IMR-90 (cell line): ENCODE measurements around the gene SLC4A5. TPM values are rescaled to one million over a fixed set of nuclear protein-coding genes. Genes with fewer than 3 reads are reported as not detected.
A peak's percentile ranks its signal among the peaks of the same experiment; 100 is the strongest.

Source experiments
- ATAC-seq: fragments of 200-7000 bp; cut with Tn5 transposase; 2 replicates; pipeline ENCODE4 v1.9.1; 2020; ENCODE audit warnings: low read depth, mild to moderate bottlenecking, moderate library complexity
- BruUV-seq: library from RNA; stranded (reverse); fragments of 400-500 nt; replicated peaks from 2 replicates; lab custom pipeline; 2021; lab: Mats Ljungman, UMichigan
- CTCF ChIA-PET: fragments of 300-600 bp; formaldehyde crosslinking; extraction: SDS; loops from one replicate; lab custom pipeline; 2021; ENCODE audit warnings: antibody characterized with exemption; lab: Yijun Ruan, JAX
- POLR2A ChIA-PET: fragments of 300-600 bp; sonication (Branson Sonifier 250); formaldehyde crosslinking; loops from one replicate; lab custom pipeline; 2022; ENCODE audit warnings: antibody characterized with exemption; ENCODE audit not compliant: unreplicated experiment; lab: Charles Lee
- DNase-seq: peaks from one replicate; pipeline ENCODE4 v3.0.0; 2013
- H2AFZ ChIP-seq: replicated peaks from 2 replicates; pipeline ENCODE3; 2013; ENCODE audit warnings: low read length, mild to moderate bottlenecking; ENCODE audit not compliant: poor library complexity
- H2AK5ac ChIP-seq: 2 replicates; pipeline ENCODE4 v1.6.1; 2013; ENCODE audit warnings: low read depth, low read length, inconsistent platforms
- H2AK9ac ChIP-seq: replicated peaks from 2 replicates; pipeline ENCODE3; 2013; ENCODE audit warnings: mild to moderate bottlenecking, low read depth, low read length, moderate library complexity; ENCODE audit not compliant: poor library complexity
- H2BK120ac ChIP-seq: 2 replicates; pipeline ENCODE4 v1.6.1; 2013; ENCODE audit warnings: low read depth, low read length, inconsistent platforms
- H2BK15ac ChIP-seq: 3 replicates; pipeline ENCODE4 v1.6.1; 2013; ENCODE audit warnings: low read depth, low read length, inconsistent platforms
- H2BK20ac ChIP-seq: 2 replicates; pipeline ENCODE4 v1.6.1; 2013; ENCODE audit warnings: low read depth, mild to moderate bottlenecking, inconsistent platforms, low read length, moderate library complexity
- H2BK5ac ChIP-seq: 2 replicates; pipeline ENCODE4 v1.6.1; 2013; ENCODE audit warnings: mild to moderate bottlenecking, low read depth, low read length, inconsistent platforms; ENCODE audit not compliant: poor library complexity, severe bottlenecking
- H3K14ac ChIP-seq: replicated peaks from 2 replicates; pipeline ENCODE4 v1.6.1; 2013; ENCODE audit warnings: low read depth, low read length, inconsistent platforms
- H3K18ac ChIP-seq: 2 replicates; pipeline ENCODE4 v1.6.1; 2013; ENCODE audit warnings: low read depth, low read length, control low read depth
- H3K23ac ChIP-seq: 2 replicates; pipeline ENCODE4 v1.6.1; 2013; ENCODE audit warnings: low read depth, low read length, inconsistent platforms
- H3K27ac ChIP-seq: 2 replicates; pipeline ENCODE4 v1.5.1; 2013; ENCODE audit warnings: mild to moderate bottlenecking, control low read depth, low read length; ENCODE audit not compliant: insufficient read depth
- H3K27me3 ChIP-seq: 2 replicates; pipeline ENCODE4 v1.6.1; 2013; ENCODE audit warnings: low read length; ENCODE audit not compliant: control insufficient read depth, insufficient read depth
- H3K36me3 ChIP-seq: 2 replicates; pipeline ENCODE4 v1.6.1; 2013; ENCODE audit warnings: low read length, mixed read lengths; ENCODE audit not compliant: control insufficient read depth, insufficient read depth
- H3K4ac ChIP-seq: 2 replicates; pipeline ENCODE4 v1.6.1; 2013; ENCODE audit warnings: low read depth, low read length, inconsistent platforms
- H3K4me1 ChIP-seq: 2 replicates; pipeline ENCODE4 v1.6.1; 2013; ENCODE audit warnings: low read length, mixed read lengths; ENCODE audit not compliant: control insufficient read depth, insufficient read depth
- H3K4me2 ChIP-seq: 2 replicates; pipeline ENCODE4 v1.6.1; 2013; ENCODE audit warnings: low read depth, mild to moderate bottlenecking, control low read depth, low read length, moderate library complexity
- H3K4me3 ChIP-seq: 2 replicates; pipeline ENCODE4 v1.5.1; 2013; ENCODE audit warnings: low read depth, mild to moderate bottlenecking, control low read depth, low read length, moderate library complexity; ENCODE audit not compliant: insufficient read depth
- H3K56ac ChIP-seq: 2 replicates; pipeline ENCODE4 v1.6.1; 2013; ENCODE audit warnings: low read length, inconsistent platforms; ENCODE audit not compliant: insufficient read depth; ENCODE audit errors: extremely low read depth
- H3K79me1 ChIP-seq, 2 experiments: 2 replicates each; pipeline ENCODE4 v1.6.1; 2013; ENCODE audit warnings: low read length in 2 of 2, inconsistent platforms in 1 of 2, low read depth in 1 of 2
- H3K9ac ChIP-seq: 2 replicates; pipeline ENCODE4 v1.6.1; 2013; ENCODE audit warnings: low read depth, low read length, control low read depth
- H3K9me1 ChIP-seq: 2 replicates; pipeline ENCODE4 v1.6.1; 2013; ENCODE audit warnings: low read length, inconsistent platforms; ENCODE audit not compliant: insufficient read depth
- H3K9me3 ChIP-seq: 2 replicates; pipeline ENCODE4 v1.6.1; 2013; ENCODE audit warnings: low read length; ENCODE audit not compliant: control insufficient read depth, insufficient read depth
- H4K20me1 ChIP-seq: 2 replicates; pipeline ENCODE4 v1.6.1; 2013; ENCODE audit warnings: low read length, inconsistent platforms; ENCODE audit not compliant: insufficient read depth
- H4K5ac ChIP-seq: 2 replicates; pipeline ENCODE4 v1.6.1; 2013; ENCODE audit warnings: mild to moderate bottlenecking, low read depth, low read length, control low read depth
- H4K8ac ChIP-seq, 2 experiments: 2 replicates each; pipeline ENCODE4 v1.6.1; 2013; ENCODE audit warnings: low read depth in 2 of 2, low read length in 2 of 2, control low read depth in 1 of 2, inconsistent platforms in 1 of 2
- H4K91ac ChIP-seq: 2 replicates; pipeline ENCODE4 v1.6.1; 2013; ENCODE audit warnings: low read depth, low read length, inconsistent platforms; ENCODE audit not compliant: insufficient read depth
- BHLHE40 ChIP-seq: fragments of 150-350 bp; IDR thresholded peaks from 2 replicates; pipeline ENCODE4 v1.6.1; 2016; ENCODE audit warnings: mild to moderate bottlenecking, low read depth, low read length
- CEBPB ChIP-seq: IDR thresholded peaks from 2 replicates; pipeline ENCODE4 v1.6.1; 2012; ENCODE audit warnings: low read depth, low read length, improper control_type of control experiment
- MAZ ChIP-seq: IDR thresholded peaks from 2 replicates; pipeline ENCODE4 v1.6.1; 2012; ENCODE audit warnings: low read depth, mild to moderate bottlenecking, low read length, improper control_type of control experiment, moderate library complexity, borderline replicate concordance
- MXI1 ChIP-seq: IDR thresholded peaks from 2 replicates; pipeline ENCODE4 v1.6.1; 2012; ENCODE audit warnings: low read depth, mild to moderate bottlenecking, low read length, moderate library complexity, borderline replicate concordance
- NFE2L2 ChIP-seq: fragments of 150-350 bp; IDR thresholded peaks from 2 replicates; pipeline ENCODE4 v1.6.1; 2016; ENCODE audit warnings: low read depth, mild to moderate bottlenecking, low read length
- POLR2A ChIP-seq: IDR thresholded peaks from 2 replicates; pipeline ENCODE4 v1.6.1; 2012; ENCODE audit warnings: mild to moderate bottlenecking, low read depth, low read length
- RAD21 ChIP-seq: IDR thresholded peaks from 2 replicates; pipeline ENCODE4 v1.6.1; 2012; ENCODE audit warnings: low read length, improper control_type of control experiment
- RCOR1 ChIP-seq: IDR thresholded peaks from 2 replicates; pipeline ENCODE4 v1.6.1; 2012; ENCODE audit warnings: mild to moderate bottlenecking, low read length, improper control_type of control experiment; ENCODE audit not compliant: insufficient replicate concordance
- RFX5 ChIP-seq: IDR thresholded peaks from 2 replicates; pipeline ENCODE4 v1.8.0; 2012; ENCODE audit warnings: low read depth, mild to moderate bottlenecking, low read length, moderate library complexity
- SMC3 ChIP-seq: fragments of 150-350 bp; IDR thresholded peaks from 2 replicates; pipeline ENCODE4 v1.6.1; 2016; ENCODE audit warnings: low read depth, mild to moderate bottlenecking, antibody characterized with exemption, low read length, moderate library complexity
- WGBS, 2 experiments: methylation state at CpG; one replicate each; pipeline versions ENCODE4 v1.1.5 to v1.1.7; 2013; ENCODE audit warnings: missing lambda C conversion rate in 2 of 2; ENCODE audit not compliant: insufficient read length in 1 of 2; ENCODE audit errors: extremely low coverage in 2 of 2; 5-methylcytosine and 5-hydroxymethylcytosine counted together
- dilution Hi-C: fragments of 300-500 bp; cut with HindIII; formaldehyde crosslinking; loops from one replicate; pipeline ENCODE4 v1.14.3; 2018; ENCODE audit warnings: low sequenced_read_pairs; ENCODE audit not compliant: unreplicated experiment
- in situ Hi-C: fragments of 300-500 bp; cut with MboI; formaldehyde crosslinking; loops from 3 replicates; pipeline ENCODE4 v1.14.3; 2019; ENCODE audit warnings: low sequenced_read_pairs, inconsistent platforms, mixed read lengths
- intact Hi-C: fragments of 100-400 bp; cut with micrococcal nuclease; formaldehyde crosslinking; loops from 2 replicates; pipeline ENCODE4 v1.10.0; 2022
- polyA plus RNA-seq, 3 experiments: library from polyadenylated mRNA; depleted of rRNA; stranded (reverse); fragments of >200 nt; gene quantifications; 2 replicates each; pipeline ENCODE4 v1.2.3, GENCODE V29; 2012; ENCODE audit warnings: low replicate concordance in 1 of 3
- total RNA-seq: library from RNA; depleted of rRNA; stranded (reverse); fragments of >200 nt; gene quantifications from 2 replicates; pipeline ENCODE4 v1.2.3, GENCODE V29; 2012
- TF ChIP-seq, protein P1 (sequence below): fragments of 150-350 bp; IDR thresholded peaks from 2 replicates; pipeline ENCODE4 v1.6.1; 2017; ENCODE audit warnings: mild to moderate bottlenecking, antibody characterized with exemption, low read length, low read depth

Gene SLC4A5
- total and polyA plus RNA-seq, 2 of the 4 experiments (the other 2 are of a cell fraction): 0.18 to 0.22 TPM

DNA sequence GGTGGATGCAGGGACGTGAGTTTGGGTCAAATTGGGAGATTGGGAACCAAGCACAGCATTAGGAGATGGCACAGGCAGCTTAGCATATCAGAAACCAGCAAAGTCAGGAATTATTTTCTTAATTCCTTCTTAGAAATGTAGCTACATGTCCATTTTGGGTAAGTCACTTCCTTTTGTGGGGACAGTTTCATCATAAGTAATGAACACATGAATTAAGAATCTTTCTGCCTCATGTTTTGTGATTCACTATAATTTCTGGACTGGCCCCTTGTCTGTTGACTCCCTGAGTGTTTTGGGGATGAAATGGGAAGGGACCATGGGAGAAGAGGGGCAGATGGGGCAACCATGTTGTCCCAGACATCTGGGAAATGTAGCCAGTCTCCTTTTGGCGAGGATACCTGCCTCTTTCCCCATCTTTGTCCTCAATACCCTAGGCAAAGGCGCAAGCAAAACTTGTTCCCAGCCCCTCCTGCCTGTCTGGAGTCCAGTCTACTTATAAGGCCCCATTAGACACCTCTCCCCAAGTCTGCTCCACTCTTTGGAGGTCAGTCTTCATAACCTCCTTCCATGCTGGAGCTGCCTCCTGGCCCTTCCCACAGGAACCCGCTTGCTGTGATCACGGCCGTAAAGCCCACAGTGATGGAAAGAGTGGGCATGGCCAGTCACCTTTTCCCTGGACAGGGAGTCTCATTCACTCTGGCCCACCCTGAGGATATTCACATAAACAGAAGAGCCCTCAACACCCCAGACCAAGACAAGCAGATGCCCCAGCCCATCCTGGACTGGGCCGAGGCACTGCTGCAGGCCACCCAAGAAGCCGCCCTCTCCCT is 119.1 kb downstream of the SLC4A5 start:
- Histone ChIP-seq H2AK5ac (no peak overlapping the region), H2AFZ (no peak overlapping the region), H3K36me3 (peaks cover 1% of the 10 kb centered on the region; the same call in 1 of the 2 replicates), H3K4me3 (no peak overlapping the region), H3K14ac (no peak overlapping the region), H3K56ac (no peak overlapping the region), H3K79me1 (peaks cover 0 to 2% of the 10 kb centered on the region in 2 experiments; a peak in 1 of 4 replicates), H3K9ac (no peak overlapping the region), H2BK20ac (no peak overlapping the region), H3K9me1 (peaks cover 7% of the 10 kb centered on the region; the same call in 1 of the 2 replicates), H3K4ac (no peak overlapping the region), H2BK5ac (no peak overlapping the region), H3K4me1 (peaks cover 2% of the 10 kb centered on the region; the same call in 1 of the 2 replicates), H4K91ac (no peak overlapping the region), H2BK120ac (no peak overlapping the region), H3K18ac (no peak overlapping the region; the same call in 1 of the 2 replicates), H4K8ac (no peak overlapping the region), H3K27me3 (no peaks in the 10 kb centered on the region), H3K9me3 (no peaks in the 10 kb centered on the region), H3K23ac (no peak overlapping the region), H2AK9ac (no peak overlapping the region), H4K20me1 (peaks cover 9% of the 10 kb centered on the region; the same call in 1 of the 2 replicates), H3K4me2 (no peak overlapping the region), H4K5ac (no peak overlapping the region), H2BK15ac (no peak overlapping the region), H3K27ac (no peak overlapping the region)
- peak; percentile 21 for DNase-seq
- TF ChIP-seq NFE2L2: no peak
- no peak for TF ChIP-seq SMC3
- TF ChIP-seq RFX5: no peak
- TF ChIP-seq RCOR1: no peak
- no peak for TF ChIP-seq RAD21
- TF ChIP-seq, protein P1, sequence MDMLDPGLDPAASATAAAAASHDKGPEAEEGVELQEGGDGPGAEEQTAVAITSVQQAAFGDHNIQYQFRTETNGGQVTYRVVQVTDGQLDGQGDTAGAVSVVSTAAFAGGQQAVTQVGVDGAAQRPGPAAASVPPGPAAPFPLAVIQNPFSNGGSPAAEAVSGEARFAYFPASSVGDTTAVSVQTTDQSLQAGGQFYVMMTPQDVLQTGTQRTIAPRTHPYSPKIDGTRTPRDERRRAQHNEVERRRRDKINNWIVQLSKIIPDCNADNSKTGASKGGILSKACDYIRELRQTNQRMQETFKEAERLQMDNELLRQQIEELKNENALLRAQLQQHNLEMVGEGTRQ: no peak
- TF ChIP-seq POLR2A: no peak
- no peak; the same call in 1 of the 2 replicates for TF ChIP-seq CEBPB
- no peak for TF ChIP-seq MAZ
- no peak for TF ChIP-seq MXI1
- TF ChIP-seq BHLHE40: no peak
- no peak; the same call in 1 of the 2 replicates for ATAC-seq
- ChIA-PET POLR2A (no interaction called here), CTCF (no interaction called here)
- dilution Hi-C loops: no loop called here
- intact Hi-C loops: no loop called here
- 87% methylated on average over 3 of the region's 8 CpGs; no CpG with 5 or more reads in 1 of the 2 experiments for WGBS, 2 experiments
- no TSS peak for BruUV-seq
- in situ Hi-C loops: no loop called here
